Measurements from ENCODE around the gene LRFN3. TPM values are rescaled to one million over a fixed set of nuclear protein-coding genes. Genes with fewer than 3 reads are reported as not detected.

LRFN3 gene
- total RNA-seq, 1 experiment from 2014 or later: 10.2 TPM

Other genes starting within 250 kb of the LRFN3 start
- not detected in 2 replicates for gene ZBTB32, start 231.8 kb upstream of the LRFN3 start, total RNA-seq (2022)
- 54.2 and 62.6 TPM in 2 replicates for gene KMT2B, start 218.4 kb upstream of the LRFN3 start, total RNA-seq (2022)
- gene IGFLR1, start 193.9 kb upstream of the LRFN3 start, total RNA-seq (2022): 10.1 and 11.3 TPM in 2 replicates
- 21.3 and 24.6 TPM in 2 replicates for gene U2AF1L4, start 191.0 kb upstream of the LRFN3 start, total RNA-seq (2022)
- 70.2 and 70.5 TPM in 2 replicates for gene PSENEN, start 190.7 kb upstream of the LRFN3 start, total RNA-seq (2022)
- 8.1 and 10.2 TPM in 2 replicates for gene LIN37, start 187.8 kb upstream of the LRFN3 start, total RNA-seq (2022)
- 0.48 and 0.81 TPM in 2 replicates for gene HSPB6, start 179.3 kb upstream of the LRFN3 start, total RNA-seq (2022)
- 34.6 and 37.0 TPM in 2 replicates for gene PROSER3, start 178.2 kb upstream of the LRFN3 start, total RNA-seq (2022)
- gene ARHGAP33, start 160.8 kb upstream of the LRFN3 start, total RNA-seq (2022): 17.8 and 18.3 TPM in 2 replicates
- 0.28 TPM in 1 of 2 replicates, not detected in the other for gene PRODH2, start 123.5 kb upstream of the LRFN3 start, total RNA-seq (2022)
- gene NPHS1, start 83.9 kb upstream of the LRFN3 start, total RNA-seq (2022): not detected in 2 replicates
- 0.14 TPM in 1 of 2 replicates, not detected in the other for gene KIRREL2, start 79.5 kb upstream of the LRFN3 start, total RNA-seq (2022)
- 4.6 and 6.5 TPM in 2 replicates for gene APLP1, start 67.8 kb upstream of the LRFN3 start, total RNA-seq (2022)
- 8.0 and 10.5 TPM in 2 replicates for gene NFKBID, start 35.8 kb upstream of the LRFN3 start, total RNA-seq (2022)
- gene HCST, start 33.8 kb upstream of the LRFN3 start, total RNA-seq (2022): not detected in 2 replicates
- not detected in 2 replicates for gene TYROBP, start 28.1 kb upstream of the LRFN3 start, total RNA-seq (2022)
- 26.2 and 28.1 TPM in 2 replicates for gene SDHAF1, start 58.8 kb downstream of the LRFN3 start, total RNA-seq (2022)
- gene SYNE4, start 72.4 kb downstream of the LRFN3 start, total RNA-seq (2022): 42.5 and 48.5 TPM in 2 replicates
- gene ALKBH6, start 77.8 kb downstream of the LRFN3 start, total RNA-seq (2022): 29.4 and 30.8 TPM in 2 replicates
- 1.7 and 2.2 TPM in 2 replicates for gene CLIP3, start 96.5 kb downstream of the LRFN3 start, total RNA-seq (2022)
- 7.6 and 8.8 TPM in 2 replicates for gene THAP8, start 117.9 kb downstream of the LRFN3 start, total RNA-seq (2022)
- 30.6 and 32.9 TPM in 2 replicates for gene WDR62, start 118.5 kb downstream of the LRFN3 start, total RNA-seq (2022)
- not detected in 2 replicates for gene OVOL3, start 174.8 kb downstream of the LRFN3 start, total RNA-seq (2022)
- gene POLR2I, start 178.5 kb downstream of the LRFN3 start, total RNA-seq (2022): 121 and 129 TPM in 2 replicates
- gene TBCB, start 179.1 kb downstream of the LRFN3 start, total RNA-seq (2022): 173 and 191 TPM in 2 replicates
- 480 and 489 TPM in 2 replicates for gene CAPNS1, start 203.7 kb downstream of the LRFN3 start, total RNA-seq (2022)
- not detected in 2 replicates for gene COX7A1, start 216.1 kb downstream of the LRFN3 start, total RNA-seq (2022)